HG03378 (cell line): Measurements from ENCODE around the gene SP140.
"Not testable (repeated sequence)": the region's sequence is repeated elsewhere in the genome, so short reads cannot be mapped to it uniquely, and the experiment has no call there.

Experiments used
- ATAC-seq: cut with Tn5 transposase; IDR thresholded peaks from one replicate; pipeline ENCODE4 v1.9.1; 2021; ENCODE audit warnings: mild to moderate bottlenecking, moderate library complexity; ENCODE audit not compliant: unreplicated experiment

The SP140 gene

DNA sequence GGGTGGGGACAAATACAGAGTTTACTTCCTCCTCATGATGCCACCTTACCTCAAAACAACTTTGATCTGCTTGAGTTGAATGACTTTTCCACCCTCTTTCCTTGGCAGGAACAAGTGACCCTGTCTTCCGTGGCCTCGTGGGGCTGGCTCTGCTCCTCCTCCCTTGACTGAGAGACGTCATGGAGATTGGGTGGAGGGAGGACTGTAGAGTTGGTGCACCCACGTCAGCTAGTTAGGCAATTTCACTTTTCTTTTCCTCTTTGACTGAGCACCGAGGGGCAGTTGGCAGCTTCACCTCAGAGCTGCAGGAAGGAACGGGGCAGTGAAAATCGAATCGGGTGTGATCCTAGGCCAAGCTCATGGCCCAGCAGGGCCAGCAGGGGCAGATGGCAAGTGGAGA is at the start of gene SP140:
Gene SP140, plus strand, starts transcription at position 251 of the 400 bp plus-strand sequence. Its CDS starts 109 bp downstream, at position 360.
- ATAC-seq: peak; percentile 77

DNA sequence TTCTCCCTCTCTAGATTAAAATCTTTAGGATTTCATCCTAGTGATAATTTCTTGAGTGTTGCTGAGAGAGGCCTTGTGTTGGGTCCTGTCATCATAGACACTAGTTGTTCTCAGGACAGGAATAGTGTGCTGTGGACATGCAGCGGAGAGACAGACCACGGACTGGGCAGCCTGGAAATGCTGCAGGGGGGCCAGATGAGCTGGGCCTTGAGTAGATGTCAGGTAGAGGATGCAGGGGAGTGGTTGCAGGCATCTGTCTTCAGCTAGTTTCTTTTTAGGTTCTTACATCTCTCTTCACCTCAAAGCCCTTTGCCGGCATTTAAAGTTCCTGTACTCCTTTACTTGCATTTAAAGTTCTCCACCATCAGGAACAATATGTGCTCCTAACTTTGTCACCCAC is 48.5 kb upstream of the SP140 start:
- ATAC-seq: no peak

DNA sequence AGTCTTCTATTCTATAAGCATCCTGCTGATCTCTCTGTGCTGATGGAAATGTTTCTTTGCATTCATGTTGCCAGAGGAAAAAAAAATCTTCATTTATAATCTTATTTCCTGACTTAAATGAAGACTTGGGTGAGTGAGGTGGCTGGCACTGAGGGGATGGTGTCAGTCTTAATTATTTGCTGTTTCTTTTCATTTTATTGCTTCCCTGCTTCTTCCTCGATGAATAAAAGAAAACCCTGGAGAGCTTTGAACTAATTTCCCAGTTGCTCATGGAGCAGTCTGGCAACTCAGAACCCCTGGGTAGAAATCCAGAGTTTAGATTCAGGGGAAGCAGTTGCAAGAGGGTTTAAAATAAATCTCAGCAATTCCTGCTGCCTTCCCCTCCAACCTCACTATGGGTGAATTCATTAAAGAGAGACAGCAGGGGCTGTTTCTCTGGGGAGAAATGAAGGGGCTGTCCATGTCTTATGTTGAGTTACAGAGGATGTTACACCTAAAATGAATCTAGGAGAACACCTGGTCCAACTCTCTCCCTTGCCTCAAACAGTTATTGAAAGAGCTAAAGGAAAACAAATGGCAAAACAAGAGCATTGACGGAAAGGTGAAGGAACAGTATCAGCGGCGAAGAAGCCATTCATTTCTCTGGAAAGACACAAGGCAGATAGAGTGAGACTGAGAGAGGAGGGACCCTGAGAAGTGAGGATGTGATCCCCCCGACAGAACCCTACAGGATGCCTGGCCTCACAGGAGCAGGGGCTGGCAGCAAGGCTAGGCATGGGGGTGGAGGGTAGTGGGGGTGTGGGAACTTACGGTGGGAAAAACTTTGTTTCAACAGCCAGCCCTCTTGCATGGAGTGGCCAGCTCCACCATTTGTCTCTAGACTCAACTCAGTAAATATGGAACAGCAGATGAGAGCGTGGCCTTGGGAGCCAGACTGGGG is 46.7 kb upstream of the SP140 start:
- no peak for ATAC-seq

DNA sequence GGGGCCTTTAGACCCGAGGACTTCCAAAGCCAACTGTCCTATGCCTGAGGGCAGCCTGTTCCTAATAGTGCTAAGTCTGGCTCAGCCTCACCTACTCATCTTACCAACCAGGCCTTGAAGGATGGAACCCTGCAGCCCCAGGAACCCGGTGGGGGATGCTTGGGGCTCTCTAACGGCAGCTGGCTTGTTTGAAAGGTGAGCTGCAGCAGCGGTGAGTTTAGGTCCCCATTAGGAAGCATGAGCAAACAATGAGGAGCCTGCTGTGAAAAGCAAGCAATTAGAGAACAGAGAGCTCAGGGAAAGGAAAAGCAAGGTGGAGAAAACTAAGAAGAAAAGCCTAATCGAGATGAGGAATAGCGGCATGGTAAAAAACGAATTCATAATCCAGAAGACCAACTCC is 45.6 kb upstream of the SP140 start:
- ATAC-seq: no peak

DNA sequence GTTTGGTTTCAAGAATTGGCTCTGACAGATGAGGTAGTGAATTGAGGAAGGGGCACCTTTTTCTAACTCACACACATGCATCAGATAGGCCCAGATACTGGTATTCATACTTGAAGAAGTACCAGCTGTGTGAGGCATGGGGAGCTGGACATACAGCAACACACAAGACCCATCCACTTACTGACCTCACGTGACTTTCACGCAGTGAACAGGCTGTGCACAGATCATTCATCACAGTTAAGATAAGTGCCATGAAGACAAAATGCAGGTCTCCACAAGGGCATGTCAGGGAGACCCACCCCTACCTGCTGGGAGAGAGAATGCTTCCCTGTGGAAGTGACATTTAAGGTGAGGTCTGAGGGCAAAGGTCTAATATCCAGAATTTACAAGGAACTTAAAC is 44.3 kb upstream of the SP140 start:
- ATAC-seq: no peak

DNA sequence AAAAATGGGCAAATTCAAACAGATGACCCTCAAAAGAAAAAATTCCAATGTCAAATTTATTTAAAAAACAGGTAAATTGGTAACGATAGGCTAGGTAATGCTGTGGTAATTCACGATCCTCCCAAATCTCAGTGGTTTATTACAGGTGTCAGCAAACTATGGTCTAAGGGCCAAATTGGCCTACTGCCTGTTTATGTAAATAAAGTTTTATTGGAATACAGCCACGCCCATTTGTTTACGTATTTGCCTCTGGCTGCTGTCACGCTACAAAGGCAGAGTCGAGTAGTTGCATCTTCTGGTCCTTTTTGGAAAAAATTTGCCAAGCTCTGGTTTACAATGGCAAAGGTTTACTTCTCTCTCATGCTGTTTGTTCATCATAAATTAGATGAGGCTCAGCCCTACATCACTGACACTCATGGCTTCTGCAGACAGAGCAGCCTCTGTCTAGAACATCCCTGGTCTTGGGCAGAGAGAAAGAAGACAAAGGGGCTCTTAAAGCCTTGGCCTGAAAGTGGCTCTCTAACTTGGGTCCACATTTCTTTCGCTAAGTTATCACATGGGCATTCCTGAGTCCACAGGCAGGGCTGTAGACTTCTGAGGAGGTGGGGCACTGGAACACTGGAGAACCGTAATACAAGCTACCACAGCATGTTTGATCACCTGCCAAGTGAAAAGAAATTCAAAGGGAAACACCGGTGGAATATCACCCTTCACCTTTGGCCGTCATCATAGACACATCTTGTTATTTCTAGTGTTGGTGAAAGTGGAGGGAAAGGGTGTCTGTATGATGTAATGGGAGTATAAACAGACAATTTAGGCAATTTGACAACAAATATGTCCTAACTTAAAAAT is 40.6 kb upstream of the SP140 start:
- no peak for ATAC-seq

DNA sequence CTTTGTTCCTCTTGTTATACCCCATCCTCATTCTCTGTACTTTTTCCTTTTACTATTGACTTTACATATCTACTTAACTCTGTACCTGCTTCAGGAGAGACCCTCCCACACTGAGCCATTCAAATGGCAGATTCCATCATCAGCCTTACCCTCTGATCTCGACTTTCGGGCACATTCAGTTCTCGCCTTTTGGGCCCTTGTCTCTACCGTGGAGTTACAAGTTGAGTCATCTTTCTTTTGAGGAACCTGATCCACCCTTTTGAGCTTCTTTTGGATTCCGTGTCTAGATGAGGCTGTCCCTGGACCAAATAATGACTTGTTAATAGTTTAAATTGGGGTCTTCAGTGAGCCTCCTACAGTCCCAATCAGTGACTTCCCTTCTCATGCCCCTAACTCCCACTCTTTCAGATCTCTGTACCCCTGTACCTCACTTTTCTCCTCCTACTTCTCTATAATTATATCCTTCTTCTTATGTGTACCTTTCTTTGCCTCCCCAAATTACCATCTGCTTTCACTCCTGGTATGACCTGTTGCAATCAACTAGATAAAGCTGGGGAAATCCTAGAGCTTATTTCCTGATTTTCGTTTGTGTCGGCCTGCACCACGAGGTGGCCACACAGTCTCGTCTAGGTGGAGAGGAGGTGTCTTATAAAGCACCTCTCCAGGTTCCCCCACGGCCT is 23.0 kb upstream of the SP140 start:
- ATAC-seq: peak; percentile 41

DNA sequence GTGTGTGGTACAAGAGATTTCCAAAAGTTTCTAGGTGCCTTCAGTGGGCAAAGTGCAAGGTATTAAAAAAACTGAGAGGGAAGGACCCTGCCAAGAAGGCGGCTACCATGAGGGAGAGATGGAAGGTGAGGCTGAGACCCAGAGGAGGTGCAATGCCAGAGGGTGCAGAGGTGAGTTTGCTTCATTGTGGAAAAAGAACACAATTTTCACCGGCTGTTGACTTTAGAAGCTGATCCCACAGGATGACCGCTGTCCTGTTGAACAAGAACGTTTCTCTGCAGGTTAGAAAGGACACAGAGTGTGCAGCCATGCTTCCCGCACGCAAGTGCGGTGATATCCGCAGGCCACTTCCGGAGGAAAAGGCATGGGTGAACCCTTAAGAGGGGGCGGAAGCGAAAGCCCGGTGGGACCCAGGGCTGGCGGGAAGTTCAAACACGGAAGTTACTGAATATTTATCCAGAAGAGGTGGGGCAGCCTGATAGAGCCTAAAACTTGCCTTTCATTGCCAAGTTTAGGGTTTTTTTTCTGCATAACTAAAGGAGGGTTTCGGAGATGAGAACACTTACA is 22.3 kb upstream of the SP140 start:
- ATAC-seq: peak; percentile 27

DNA sequence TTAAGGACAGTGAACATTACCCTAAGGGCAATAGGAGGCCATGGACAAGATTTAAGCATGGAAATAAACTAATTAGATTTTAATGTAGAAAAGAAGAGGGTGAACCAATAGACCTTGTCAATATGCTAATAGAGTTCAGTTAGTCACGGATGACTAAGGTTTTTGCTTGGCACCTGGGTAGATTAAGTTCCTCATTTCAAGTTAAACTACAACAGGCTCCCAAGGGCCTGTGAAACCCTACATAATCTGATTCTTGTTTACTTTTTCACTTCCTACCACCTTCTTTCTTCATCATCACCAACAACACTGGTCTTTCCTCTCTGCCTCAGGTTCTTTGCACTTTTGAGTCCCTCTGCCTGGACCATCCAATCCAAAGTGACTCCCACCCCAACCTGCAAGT is 20.5 kb upstream of the SP140 start:
- ATAC-seq: peak; percentile 63

- peak; percentile 31 for ATAC-seq
Observed at GRCh38 chr2:230205721-230206120, 19.8 kb upstream of the SP140 start.

DNA sequence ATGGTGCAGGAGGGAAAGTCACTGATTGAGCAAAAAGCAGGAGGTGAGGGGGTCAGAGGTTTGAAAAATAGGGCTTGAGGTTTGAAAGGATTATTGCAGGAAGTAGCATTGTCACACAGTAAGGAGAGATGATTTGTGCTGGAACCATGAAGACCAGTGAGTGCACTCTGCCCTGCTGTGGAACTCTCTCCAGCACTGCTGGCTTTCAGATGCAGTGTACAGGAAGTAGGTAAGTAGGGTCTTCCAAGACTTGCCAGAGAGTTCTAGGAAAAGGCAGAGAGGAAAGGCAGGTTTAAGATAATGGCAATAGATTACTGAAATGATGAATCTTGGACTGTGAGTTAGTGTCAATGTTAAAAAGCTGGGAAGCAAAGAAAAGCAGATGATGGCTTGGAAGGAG is 17.0 kb upstream of the SP140 start:
- no peak for ATAC-seq

GRCh38 chr2:230209422-230210051 is 16.0 kb upstream of the SP140 start:
- peak; percentile 56 for ATAC-seq

GRCh38 chr2:230216489-230216888 is 9.0 kb upstream of the SP140 start:
- no peak for ATAC-seq

GRCh38 chr2:230217424-230217823 is 8.1 kb upstream of the SP140 start:
- no peak for ATAC-seq

GRCh38 chr2:230218421-230218820 is 7.1 kb upstream of the SP140 start:
- no peak for ATAC-seq

DNA sequence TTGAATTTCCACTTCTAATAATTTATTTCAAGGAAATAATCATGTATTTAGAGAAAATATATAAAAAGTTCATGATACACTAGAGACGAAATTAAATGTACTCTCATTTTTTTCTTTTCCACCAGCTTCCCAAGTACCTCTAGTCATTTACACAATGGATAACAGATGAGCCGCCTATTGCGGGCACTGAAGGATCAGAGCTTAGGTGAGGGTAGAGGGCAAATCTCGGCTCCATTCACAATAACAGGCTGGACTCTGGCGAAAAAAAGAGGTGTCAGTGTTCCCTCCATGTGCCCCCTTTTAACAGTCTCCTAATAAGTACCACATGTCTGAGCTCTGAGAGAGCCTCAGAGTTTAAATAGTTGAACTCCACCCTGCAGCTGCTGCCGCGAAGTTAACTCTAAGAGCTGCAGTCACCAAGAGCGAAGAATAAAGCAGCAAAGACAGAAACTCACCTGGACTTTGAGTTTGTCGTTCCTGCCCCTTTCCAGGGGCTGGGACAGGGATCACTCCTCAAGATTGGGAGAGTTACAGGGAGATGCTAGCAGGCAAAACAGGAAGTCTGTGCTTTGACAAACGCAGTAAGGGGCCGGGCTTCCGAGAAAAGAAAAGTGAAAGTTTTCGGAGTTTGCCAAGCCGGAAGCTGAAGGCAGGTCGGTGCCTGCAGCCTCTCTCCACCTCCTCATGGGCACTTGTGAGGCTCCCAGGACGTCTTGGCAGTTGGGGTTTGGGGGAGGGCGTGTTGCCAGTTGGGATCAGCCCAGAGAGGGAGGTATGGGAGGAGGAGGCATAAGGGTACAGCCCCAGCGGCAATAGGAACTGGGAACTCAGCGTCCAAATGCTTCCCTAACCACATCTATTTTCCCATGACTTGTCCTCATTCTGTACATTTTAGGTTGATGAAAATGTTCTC is 5.9 kb upstream of the SP140 start, which contains the start of gene SP110:
Gene SP110, minus strand, starts transcription at position 566 of the 913 bp plus-strand sequence. CDS start 3,057 bp downstream, outside the sequence.
- peak; percentile 81 for ATAC-seq

DNA sequence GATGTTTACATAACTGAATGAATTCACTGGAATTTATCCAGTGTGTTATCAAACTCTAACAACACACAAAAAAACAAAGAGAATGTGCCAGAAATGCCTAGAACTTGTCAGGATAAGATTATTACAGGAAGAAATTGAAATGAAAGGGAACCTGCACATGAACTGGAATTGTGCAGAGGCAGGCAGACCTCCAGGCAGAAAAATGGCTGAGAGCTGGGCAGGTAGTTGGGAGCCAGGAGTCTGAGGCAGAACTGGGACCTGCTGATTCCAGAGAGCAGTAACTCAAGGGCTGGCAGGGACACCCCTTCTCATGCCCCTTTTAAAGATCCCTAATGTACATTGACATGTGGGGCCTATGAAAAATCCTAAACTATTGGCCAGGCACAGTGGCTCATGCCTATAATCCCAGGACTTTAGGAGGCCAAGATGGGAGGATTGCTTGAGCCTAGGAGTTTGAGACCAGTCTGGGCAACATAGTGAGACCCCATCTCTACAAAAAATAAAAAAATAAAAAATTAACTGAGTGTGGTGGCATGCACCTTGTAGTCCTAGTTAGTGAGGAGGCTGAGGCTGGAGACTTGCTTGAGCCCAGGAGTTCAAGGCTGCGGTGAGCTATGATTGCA is 5.1 kb upstream of the SP140 start:
- ATAC-seq: no peak

DNA sequence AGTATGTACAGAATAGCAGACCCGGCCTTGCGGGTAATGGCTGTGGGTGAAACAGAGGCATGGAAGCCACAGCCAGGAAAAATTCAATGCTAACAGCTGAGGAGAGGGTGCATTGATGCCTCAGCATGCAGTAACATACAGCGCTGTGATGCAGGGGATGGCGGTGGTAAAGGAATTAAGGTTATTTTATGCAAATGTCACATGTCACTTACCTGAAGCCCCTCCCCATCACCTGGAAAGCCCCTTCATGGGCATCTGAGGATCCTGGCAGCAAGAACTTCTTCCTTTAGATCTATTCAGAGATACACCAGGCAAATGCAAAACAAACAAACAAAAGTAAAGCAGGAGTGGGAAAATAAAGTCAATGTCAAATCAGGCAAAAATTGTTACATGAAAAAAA is 4.0 kb upstream of the SP140 start:
- ATAC-seq: no peak

DNA sequence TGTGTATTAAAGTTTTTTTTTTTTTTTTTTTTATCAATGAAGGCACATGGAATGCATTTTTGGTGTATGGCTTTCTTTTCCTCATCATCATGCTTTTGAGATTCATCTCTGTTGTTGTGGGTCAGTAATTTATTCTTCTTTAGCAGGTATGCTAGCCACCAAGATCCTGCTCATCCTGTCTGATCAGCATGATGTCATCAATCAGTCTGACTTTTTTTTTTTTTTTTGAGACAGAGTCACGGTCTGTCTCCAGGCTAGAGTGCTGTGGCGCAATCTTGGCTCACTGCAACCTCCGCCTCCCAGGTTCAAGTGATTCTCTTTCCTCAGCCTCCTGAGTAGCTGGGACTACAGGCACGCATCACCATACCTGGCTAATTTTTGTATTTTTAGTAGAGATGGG is 2.7 kb upstream of the SP140 start:
- ATAC-seq: not testable (repeated sequence)
